Measurements from ENCODE around the gene RSRC1. TPM values are rescaled to one million over a fixed set of nuclear protein-coding genes. Genes with fewer than 3 reads are reported as not detected.

The RSRC1 gene
- total RNA-seq, 1 experiment from 2014 or later: 95.2 TPM

DNA sequence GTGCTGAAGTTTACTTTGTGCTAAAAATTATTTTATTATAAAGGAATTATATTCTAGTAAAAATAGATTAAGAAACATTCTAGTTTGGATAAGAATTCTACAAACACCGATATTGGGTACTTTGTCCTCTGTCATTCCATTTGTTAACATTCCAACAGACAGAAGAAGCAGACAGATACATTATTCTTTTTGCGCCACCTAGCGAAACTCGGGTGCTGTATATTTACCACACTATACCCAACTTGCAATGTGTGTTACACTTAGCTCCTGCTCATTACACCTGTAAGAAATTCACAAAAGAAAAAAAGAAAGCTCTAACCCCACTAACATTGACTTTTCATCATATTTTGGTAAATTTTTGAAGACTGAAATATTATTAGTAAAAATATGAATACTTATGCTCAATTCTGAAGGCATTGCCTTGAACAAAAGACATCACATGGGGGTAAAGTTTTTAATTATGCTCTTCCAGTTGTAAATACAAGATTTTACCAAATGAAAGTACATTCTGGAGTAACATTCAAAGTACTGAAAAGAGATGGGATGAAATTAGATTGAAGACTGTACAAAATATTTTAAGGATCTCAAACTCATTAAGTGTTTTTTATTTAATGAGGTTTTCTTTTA is 324.6 kb downstream of the RSRC1 start:
- Histone ChIP-seq H3K79me2 (ENCODE audit: low read length) (peaks cover 18% of the 10 kb centered on the region; the same call in 1 of the 2 replicates), H3K9me3 (ENCODE audit: low read length) (no peaks in the 10 kb centered on the region), H3K9ac (ENCODE audit: low read length) (no peak overlapping the region), H3K9me2 (replicated peaks; ENCODE audit: insufficient read depth, low read length) (no peaks in the 10 kb centered on the region), H3K36me3 (ENCODE audit: insufficient read depth, low read length) (no peaks in the 10 kb centered on the region), H3K4me3 (ENCODE audit: low read length) (no peak overlapping the region), H3K27me3 (ENCODE audit: low read length) (no peaks in the 10 kb centered on the region), H3K4me2 (ENCODE audit: low read depth, low read length, poor library complexity, severe bottlenecking) (peak overlapping the region; percentile 27), H3K4me1 (ENCODE audit: low read length) (peaks cover 47% of the 10 kb centered on the region), H4K20me1 (ENCODE audit: insufficient read depth, low read depth, low read length) (no peaks in the 10 kb centered on the region), H3K27ac (ENCODE audit: low read length) (0 out of 2 replicates have a peak overlapping the region, but pooled peaks have one; percentile 23), H2AFZ (ENCODE audit: low read length) (no peak overlapping the region)
- peak; percentile 88 for DNase-seq

DNA sequence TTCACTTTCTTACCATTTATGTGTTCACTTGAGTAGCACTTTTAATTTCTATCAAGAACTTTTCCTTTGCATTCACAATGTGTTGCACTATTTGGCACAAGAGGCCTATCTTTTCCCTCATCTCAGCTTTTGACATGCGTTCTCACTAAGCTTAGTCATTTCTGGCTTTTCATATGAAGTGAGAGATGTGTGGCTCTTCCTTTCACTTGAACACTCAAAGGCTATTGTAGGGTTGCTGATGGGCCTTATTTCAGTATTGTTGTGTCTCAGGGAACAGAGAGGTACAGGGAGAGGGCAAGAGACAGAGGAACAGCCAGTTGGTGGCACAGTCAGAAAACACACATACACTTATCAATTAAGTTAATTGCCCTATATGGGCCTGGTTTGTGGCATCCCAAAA is 333.7 kb downstream of the RSRC1 start:
- Histone ChIP-seq H4K20me1 (ENCODE audit: insufficient read depth, low read depth, low read length) (no peaks in the 10 kb centered on the region), H3K9me2 (replicated peaks; ENCODE audit: insufficient read depth, low read length) (no peaks in the 10 kb centered on the region), H3K4me3 (ENCODE audit: low read length) (no peak overlapping the region), H3K4me2 (ENCODE audit: low read depth, low read length, poor library complexity, severe bottlenecking) (no peak overlapping the region), H3K79me2 (ENCODE audit: low read length) (peaks cover 6% of the 10 kb centered on the region; the same call in 1 of the 2 replicates), H3K9ac (ENCODE audit: low read length) (no peak overlapping the region), H3K27ac (ENCODE audit: low read length) (no peak overlapping the region), H3K36me3 (ENCODE audit: insufficient read depth, low read length) (no peaks in the 10 kb centered on the region), H3K9me3 (ENCODE audit: low read length) (no peaks in the 10 kb centered on the region), H3K4me1 (ENCODE audit: low read length) (peaks cover 8% of the 10 kb centered on the region; the same call in 1 of the 2 replicates), H2AFZ (ENCODE audit: low read length) (no peak overlapping the region), H3K27me3 (ENCODE audit: low read length) (no peaks in the 10 kb centered on the region)
- no peak for DNase-seq

DNA sequence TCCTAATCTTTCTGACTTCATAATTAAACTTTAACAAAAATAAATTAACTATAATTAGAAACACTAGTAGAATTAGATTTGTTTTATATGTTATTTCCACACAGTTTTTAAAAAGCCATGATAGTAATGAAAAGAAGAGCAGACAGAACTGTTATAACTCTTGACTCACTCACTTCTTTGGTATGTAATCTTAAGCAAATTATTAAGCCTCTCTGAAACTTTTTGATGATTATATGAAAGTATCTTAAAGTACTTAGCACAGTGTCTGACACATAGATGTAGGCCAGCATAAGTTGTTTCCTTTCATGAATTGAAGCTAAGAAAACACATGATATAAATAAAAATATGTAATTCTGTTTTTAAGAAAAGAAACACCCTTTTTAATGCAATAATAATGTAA is 337.5 kb downstream of the RSRC1 start:
- H3K79me2 ChIP-seq (ENCODE audit: low read length): peaks cover 20% of the 10 kb centered on the region
- no peaks in the 10 kb centered on the region for H3K9me2 ChIP-seq (replicated peaks; ENCODE audit: insufficient read depth, low read length)
- no peak overlapping the region for H3K9ac ChIP-seq (ENCODE audit: low read length)
- H3K4me3 ChIP-seq (ENCODE audit: low read length): no peak overlapping the region
- H3K9me3 ChIP-seq (ENCODE audit: low read length): no peaks in the 10 kb centered on the region
- H3K4me2 ChIP-seq (ENCODE audit: low read depth, low read length, poor library complexity, severe bottlenecking): no peak overlapping the region
- no peaks in the 10 kb centered on the region for H4K20me1 ChIP-seq (ENCODE audit: insufficient read depth, low read depth, low read length)
- DNase-seq: no peak
- H2AFZ ChIP-seq (ENCODE audit: low read length): no peak overlapping the region
- H3K27ac ChIP-seq (ENCODE audit: low read length): no peak overlapping the region
- no peaks in the 10 kb centered on the region for H3K27me3 ChIP-seq (ENCODE audit: low read length)
- H3K4me1 ChIP-seq (ENCODE audit: low read length): peaks cover 40% of the 10 kb centered on the region
- H3K36me3 ChIP-seq (ENCODE audit: insufficient read depth, low read length): no peaks in the 10 kb centered on the region

DNA sequence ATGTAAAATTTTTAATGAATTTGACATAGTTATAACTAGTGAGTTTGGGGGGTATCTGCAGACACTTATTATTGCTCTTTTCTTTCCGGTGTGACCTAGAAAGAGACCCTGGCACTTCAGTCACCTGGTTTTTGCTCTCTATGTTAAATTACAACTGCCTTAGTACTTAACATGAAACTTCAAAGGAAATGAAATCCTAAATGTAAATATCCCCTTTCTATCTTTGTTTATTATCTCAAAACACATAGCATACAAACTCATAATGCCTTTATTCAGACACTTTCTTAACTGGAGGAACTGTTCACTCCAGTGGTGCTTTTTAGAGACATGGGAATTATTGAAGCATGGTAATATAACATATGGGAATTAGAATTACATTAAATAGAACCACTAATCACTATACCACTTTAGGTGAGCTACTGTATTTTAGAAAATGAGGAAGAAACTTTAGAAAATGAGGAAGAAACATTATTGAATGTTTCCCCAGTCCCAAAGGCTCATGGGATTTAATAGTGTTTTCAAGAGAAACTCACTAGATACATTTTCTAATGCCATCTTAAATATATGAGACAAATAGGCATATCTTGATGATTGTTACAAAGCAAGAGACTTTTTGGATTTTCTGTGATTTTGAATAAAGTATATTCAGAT is 341.6 kb downstream of the RSRC1 start:
- DNase-seq: peak; percentile 63
- H4K20me1 ChIP-seq (ENCODE audit: insufficient read depth, low read depth, low read length): no peaks in the 10 kb centered on the region
- peak overlapping the region; percentile 56 for H3K27ac ChIP-seq (ENCODE audit: low read length)
- peaks cover 55% of the 10 kb centered on the region for H3K4me1 ChIP-seq (ENCODE audit: low read length)
- no peaks in the 10 kb centered on the region for H3K9me3 ChIP-seq (ENCODE audit: low read length)
- H3K79me2 ChIP-seq (ENCODE audit: low read length): peaks cover 50% of the 10 kb centered on the region
- no peaks in the 10 kb centered on the region for H3K36me3 ChIP-seq (ENCODE audit: insufficient read depth, low read length)
- H2AFZ ChIP-seq (ENCODE audit: low read length): no peak overlapping the region
- peak overlapping the region; percentile 26 for H3K4me3 ChIP-seq (ENCODE audit: low read length)
- no peak overlapping the region for H3K9ac ChIP-seq (ENCODE audit: low read length)
- H3K4me2 ChIP-seq (ENCODE audit: low read depth, low read length, poor library complexity, severe bottlenecking): peak overlapping the region; percentile 57
- H3K27me3 ChIP-seq (ENCODE audit: low read length): no peaks in the 10 kb centered on the region
- no peaks in the 10 kb centered on the region for H3K9me2 ChIP-seq (replicated peaks; ENCODE audit: insufficient read depth, low read length)

DNA sequence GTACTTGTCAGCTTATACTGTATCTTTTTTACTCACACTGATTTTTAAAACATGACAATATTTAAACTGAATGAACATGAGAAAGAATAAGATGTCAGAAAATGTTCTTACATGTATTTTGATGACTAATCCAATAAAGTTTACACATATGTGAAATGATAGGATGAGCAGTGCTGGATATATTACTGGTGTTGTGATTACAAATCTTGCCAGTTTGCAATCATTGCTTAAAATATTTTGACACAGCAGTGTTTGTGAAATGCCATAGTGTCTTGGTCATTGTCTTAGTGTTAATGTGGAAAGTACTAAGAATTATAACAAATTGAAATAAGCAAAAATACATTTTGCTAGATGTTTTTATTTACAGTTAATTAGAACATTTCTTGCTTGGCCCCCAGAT is 342.4 kb downstream of the RSRC1 start:
- peaks cover 54% of the 10 kb centered on the region for H3K79me2 ChIP-seq (ENCODE audit: low read length)
- H3K4me2 ChIP-seq (ENCODE audit: low read depth, low read length, poor library complexity, severe bottlenecking): no peak overlapping the region
- no peaks in the 10 kb centered on the region for H3K36me3 ChIP-seq (ENCODE audit: insufficient read depth, low read length)
- H4K20me1 ChIP-seq (ENCODE audit: insufficient read depth, low read depth, low read length): no peaks in the 10 kb centered on the region
- no peak overlapping the region for H3K9ac ChIP-seq (ENCODE audit: low read length)
- H3K4me1 ChIP-seq (ENCODE audit: low read length): peaks cover 51% of the 10 kb centered on the region
- H3K9me2 ChIP-seq (replicated peaks; ENCODE audit: insufficient read depth, low read length): no peaks in the 10 kb centered on the region
- no peak for DNase-seq
- H3K27ac ChIP-seq (ENCODE audit: low read length): no peak overlapping the region
- H3K4me3 ChIP-seq (ENCODE audit: low read length): no peak overlapping the region
- no peaks in the 10 kb centered on the region for H3K27me3 ChIP-seq (ENCODE audit: low read length)
- H3K9me3 ChIP-seq (ENCODE audit: low read length): no peaks in the 10 kb centered on the region
- no peak overlapping the region for H2AFZ ChIP-seq (ENCODE audit: low read length)

DNA sequence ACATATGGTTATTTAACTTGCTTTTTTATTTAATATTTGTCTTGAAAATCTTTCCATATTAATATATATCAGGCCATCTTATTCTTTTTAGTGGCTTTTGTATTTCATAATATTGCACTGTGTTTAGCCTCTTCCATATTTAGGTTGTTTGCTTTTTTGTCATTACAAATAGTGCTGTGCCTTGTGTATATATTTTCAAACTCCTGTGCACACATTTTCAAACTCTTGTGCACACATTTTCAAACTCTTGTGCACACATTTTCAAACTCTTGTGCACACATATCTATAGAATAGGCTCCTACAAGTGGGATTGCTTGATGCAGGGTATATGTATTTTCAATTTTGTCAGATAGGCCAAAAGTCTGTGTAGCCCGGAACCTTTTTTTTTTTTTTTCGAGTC is 343.1 kb downstream of the RSRC1 start:
- H3K4me1 ChIP-seq (ENCODE audit: low read length): peaks cover 48% of the 10 kb centered on the region
- H2AFZ ChIP-seq (ENCODE audit: low read length): no peak overlapping the region
- no peak overlapping the region for H3K4me2 ChIP-seq (ENCODE audit: low read depth, low read length, poor library complexity, severe bottlenecking)
- no peaks in the 10 kb centered on the region for H3K9me2 ChIP-seq (replicated peaks; ENCODE audit: insufficient read depth, low read length)
- no peaks in the 10 kb centered on the region for H3K27me3 ChIP-seq (ENCODE audit: low read length)
- H3K79me2 ChIP-seq (ENCODE audit: low read length): peaks cover 58% of the 10 kb centered on the region
- no peaks in the 10 kb centered on the region for H3K36me3 ChIP-seq (ENCODE audit: insufficient read depth, low read length)
- no peak overlapping the region for H3K9ac ChIP-seq (ENCODE audit: low read length)
- no peak for DNase-seq
- no peaks in the 10 kb centered on the region for H4K20me1 ChIP-seq (ENCODE audit: insufficient read depth, low read depth, low read length)
- no peak overlapping the region for H3K4me3 ChIP-seq (ENCODE audit: low read length)
- no peaks in the 10 kb centered on the region for H3K9me3 ChIP-seq (ENCODE audit: low read length)
- H3K27ac ChIP-seq (ENCODE audit: low read length): no peak overlapping the region

DNA sequence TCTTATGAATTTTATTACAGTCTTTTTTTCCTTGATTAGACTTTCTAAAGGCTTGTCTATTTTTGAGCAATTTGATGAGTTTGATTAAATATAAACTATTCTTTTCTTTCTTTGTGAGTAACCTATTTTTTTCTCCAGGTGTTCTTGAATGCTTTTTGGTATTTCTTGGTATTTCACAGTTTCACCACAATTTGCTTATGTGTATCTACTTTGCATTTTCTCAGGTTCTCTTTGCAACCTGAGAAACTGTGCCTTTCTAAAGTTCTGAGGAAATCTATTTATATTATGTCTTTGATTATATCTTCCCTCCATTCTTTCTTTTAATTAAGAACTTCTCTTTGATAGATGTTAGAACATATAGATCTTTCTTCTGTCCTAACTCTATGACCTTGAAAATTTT is 344.0 kb downstream of the RSRC1 start:
- no peak for DNase-seq

DNA sequence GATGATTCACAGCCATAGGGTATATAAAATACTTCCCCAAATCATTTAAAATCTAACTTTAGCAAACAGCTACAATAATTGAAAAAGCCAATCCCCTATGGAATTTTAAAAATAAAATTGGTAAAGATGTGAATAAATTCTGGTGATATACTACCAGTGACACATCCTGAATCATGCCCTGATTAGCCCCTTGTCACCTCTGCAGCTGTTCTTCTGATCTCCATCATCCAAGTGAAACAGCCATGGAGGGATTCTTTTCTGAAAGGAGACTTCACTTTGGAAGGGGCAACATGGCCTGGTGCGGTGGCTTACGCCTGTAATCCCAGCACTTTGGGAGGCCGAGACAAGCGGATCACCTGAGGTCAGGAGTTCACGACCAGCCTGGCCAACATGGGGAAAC is 345.5 kb downstream of the RSRC1 start:
- H3K27ac ChIP-seq (ENCODE audit: low read length): no peak overlapping the region
- H3K36me3 ChIP-seq (ENCODE audit: insufficient read depth, low read length): no peaks in the 10 kb centered on the region
- H2AFZ ChIP-seq (ENCODE audit: low read length): no peak overlapping the region
- no peaks in the 10 kb centered on the region for H3K9me3 ChIP-seq (ENCODE audit: low read length)
- no peak overlapping the region for H3K4me2 ChIP-seq (ENCODE audit: low read depth, low read length, poor library complexity, severe bottlenecking)
- no peaks in the 10 kb centered on the region for H3K27me3 ChIP-seq (ENCODE audit: low read length)
- H4K20me1 ChIP-seq (ENCODE audit: insufficient read depth, low read depth, low read length): no peaks in the 10 kb centered on the region
- no peak overlapping the region for H3K4me3 ChIP-seq (ENCODE audit: low read length)
- DNase-seq: no peak
- H3K9me2 ChIP-seq (replicated peaks; ENCODE audit: insufficient read depth, low read length): no peaks in the 10 kb centered on the region
- peaks cover 43% of the 10 kb centered on the region for H3K4me1 ChIP-seq (ENCODE audit: low read length)
- peaks cover 64% of the 10 kb centered on the region for H3K79me2 ChIP-seq (ENCODE audit: low read length)
- H3K9ac ChIP-seq (ENCODE audit: low read length): no peak overlapping the region

More for the DNA sequence above, 344.0 kb downstream of the RSRC1 start:
- Histone ChIP-seq H3K9me2 (replicated peaks; ENCODE audit: insufficient read depth, low read length) (no peaks in the 10 kb centered on the region), H3K36me3 (ENCODE audit: insufficient read depth, low read length) (no peaks in the 10 kb centered on the region), H3K4me3 (ENCODE audit: low read length) (no peak overlapping the region; the same call in 1 of the 2 replicates), H3K27me3 (ENCODE audit: low read length) (no peaks in the 10 kb centered on the region), H4K20me1 (ENCODE audit: insufficient read depth, low read depth, low read length) (no peaks in the 10 kb centered on the region), H2AFZ (ENCODE audit: low read length) (no peak overlapping the region), H3K79me2 (ENCODE audit: low read length) (peaks cover 63% of the 10 kb centered on the region), H3K4me2 (ENCODE audit: low read depth, low read length, poor library complexity, severe bottlenecking) (no peak overlapping the region), H3K27ac (ENCODE audit: low read length) (no peak overlapping the region), H3K9me3 (ENCODE audit: low read length) (no peaks in the 10 kb centered on the region), H3K4me1 (ENCODE audit: low read length) (peaks cover 46% of the 10 kb centered on the region), H3K9ac (ENCODE audit: low read length) (no peak overlapping the region)

Data from Karpas-422 (cell line).